HepG2 (cell line): Measurements from ENCODE around the gene SHQ1. TPM values are rescaled to one million over a fixed set of nuclear protein-coding genes. Genes with fewer than 3 reads are reported as not detected.

Experiments
- FIP1L1 ChIP-seq: fragments of 200-400 bp; formaldehyde crosslinking; IDR thresholded peaks from 2 replicates; pipeline ENCODE4 v1.6.1; 2018; ENCODE audit warnings: low read depth, mild to moderate bottlenecking, low read length, moderate library complexity, borderline replicate concordance; ENCODE audit not compliant: insufficient read depth
- FOXO4 ChIP-seq: sonication (generic); formaldehyde crosslinking; conservative IDR thresholded peaks from 2 replicates; pipeline ENCODE4 v1.8.1; 2023; ENCODE audit warnings: missing genetic modification reagents
- GABPA ChIP-seq, 2 experiments: IDR thresholded peaks; 2 replicates each; pipeline ENCODE4 v1.6.1; 2011 to 2016; ENCODE audit warnings: low read depth in 2 of 2, low read length in 1 of 2, missing biosample characterization in 1 of 2, missing genetic modification characterization in 1 of 2
- HNRNPL ChIP-seq: fragments of 200-400 bp; formaldehyde crosslinking; IDR thresholded peaks from 2 replicates; pipeline ENCODE4 v1.6.1; 2017; ENCODE audit warnings: mild to moderate bottlenecking, low read depth, low read length
- KAT7 ChIP-seq: IDR thresholded peaks from 2 replicates; pipeline ENCODE4 v1.6.1; 2018; ENCODE audit warnings: borderline replicate concordance, missing compliant biosample characterization
- LCORL ChIP-seq, 2 experiments: fragments of 450-650 bp in 1 of 2; sonication (generic) in 1 of 2; formaldehyde crosslinking in 1 of 2; IDR thresholded peaks; 2 replicates each; pipeline versions ENCODE4 v1.5.0 to v1.6.1; 2017 to 2020; ENCODE audit warnings: antibody characterized with exemption in 1 of 2, missing genetic modification reagents in 1 of 2
- MIER3 ChIP-seq: IDR thresholded peaks from 2 replicates; pipeline ENCODE4 v1.6.1; 2016; ENCODE audit warnings: missing compliant biosample characterization, borderline replicate concordance
- PHF20 ChIP-seq: sonication (generic); formaldehyde crosslinking; IDR thresholded peaks from 2 replicates; pipeline ENCODE4 v1.5.0; 2020; ENCODE audit warnings: mild to moderate bottlenecking, missing genetic modification reagents
- THYN1 ChIP-seq: sonication (generic); formaldehyde crosslinking; IDR thresholded peaks from 2 replicates; pipeline ENCODE4 v1.8.1; 2023; ENCODE audit warnings: low read depth, mild to moderate bottlenecking, moderate library complexity, missing genetic modification reagents, borderline replicate concordance
- ZBTB42 ChIP-seq: sonication (generic); formaldehyde crosslinking; IDR thresholded peaks from 2 replicates; pipeline ENCODE4 v1.5.0; 2020; ENCODE audit warnings: mild to moderate bottlenecking, missing genetic modification reagents
- ZKSCAN8 ChIP-seq: IDR thresholded peaks from 2 replicates; pipeline ENCODE4 v1.6.1; 2016; ENCODE audit warnings: borderline replicate concordance, missing genetic modification reagents, missing compliant biosample characterization
- ZNF143 ChIP-seq: sonication (generic); formaldehyde crosslinking; IDR thresholded peaks from 2 replicates; pipeline ENCODE4 v1.4.0; 2020; ENCODE audit warnings: missing genetic modification reagents
- ZNF224 ChIP-seq: sonication (generic); formaldehyde crosslinking; IDR thresholded peaks from 2 replicates; pipeline ENCODE4 v1.5.0; 2020; ENCODE audit warnings: mild to moderate bottlenecking, missing genetic modification reagents
- ZNF343 ChIP-seq: sonication (generic); formaldehyde crosslinking; IDR thresholded peaks from 2 replicates; pipeline ENCODE4 v1.4.0; 2020; ENCODE audit warnings: mild to moderate bottlenecking, missing genetic modification reagents
- ZNF468 ChIP-seq: sonication (generic); formaldehyde crosslinking; IDR thresholded peaks from 2 replicates; pipeline ENCODE4 v1.8.0; 2022; ENCODE audit warnings: mild to moderate bottlenecking, moderate library complexity, missing genetic modification reagents
- polyA plus RNA-seq, 8 experiments: library from polyadenylated mRNA; depleted of rRNA in 3 of 8; stranded (reverse) in 7 of 8; unstranded in 1 of 8; fragments of >200 nt; fragmentation: Illumina TruSeq in 4 of 8; extraction: Trizol in 4 of 8; gene quantifications; 2 replicates each; pipeline versions ENCODE4 v1.2.1 to v1.2.3, GENCODE V29; 2011 to 2016; ENCODE audit warnings: low read depth in 4 of 8, missing spikeins in 1 of 8, mixed read lengths in 1 of 8; ENCODE audit not compliant: insufficient read depth in 1 of 8
- total RNA-seq, 5 experiments: library from RNA; depleted of rRNA; stranded (reverse); fragments of >200 nt; fragmentation: Illumina TruSeq; extraction: Trizol; gene quantifications; 2 replicates each; pipeline ENCODE4 v1.2.3, GENCODE V29; 2016; ENCODE audit warnings: low read depth in 1 of 5
- TF ChIP-seq, protein P1 (sequence below): sonication (generic); formaldehyde crosslinking; IDR thresholded peaks from 2 replicates; pipeline ENCODE4 v1.8.1; 2023; ENCODE audit warnings: mild to moderate bottlenecking, missing genetic modification reagents
- TF ChIP-seq, protein P2 (sequence below), 2 experiments: sonication (generic) in 1 of 2; formaldehyde crosslinking in 1 of 2; IDR thresholded peaks; 2 replicates each; pipeline versions ENCODE4 v1.4.0 to v1.6.1; 2018 to 2020; ENCODE audit warnings: missing genetic modification reagents in 2 of 2, borderline replicate concordance in 1 of 2, low read depth in 1 of 2, mild to moderate bottlenecking in 1 of 2, missing biosample characterization in 1 of 2

Gene SHQ1
- total and polyA plus RNA-seq, 2 of the 13 experiments (the other 11 are each of a cell fraction or from before 2014, with no cell fraction given) = 5.5 to 20.3 TPM

- TF ChIP-seq GABPA (IDR thresholded peaks at IDR 0.05; ENCODE audit: low read depth, low read length) (peak; percentile 95), GABPA (CRISPR knock-in tag; IDR thresholded peaks at IDR 0.05; ENCODE audit: low read depth) (peak; percentile 97), ZNF468 (CRISPR knock-in tag) (no peak), MIER3 (peak; percentile 30; the same call in 1 of the 2 replicates), ZNF224 (CRISPR knock-in tag) (no peak), LCORL (IDR thresholded peaks at IDR 0.05) (no peak), LCORL (CRISPR knock-in tag; IDR thresholded peaks at IDR 0.05) (peak; percentile 85), KAT7 (peak; percentile 91), ZBTB42 (CRISPR knock-in tag) (no peak), HNRNPL (no peak), FIP1L1 (no peak), FOXO4 (0 out of 2 replicates have a peak, but pooled peaks have one; percentile 92), ZNF343 (peak; percentile 82; the same call in 1 of the 2 replicates), ZNF143 (CRISPR knock-in tag) (0 out of 2 replicates have a peak, but pooled peaks have one; percentile 43), THYN1 (0 out of 2 replicates have a peak, but pooled peaks have one; percentile 32), ZKSCAN8 (CRISPR knock-in tag) (no peak), PHF20 (CRISPR knock-in tag) (peak; percentile 91)
- TF ChIP-seq, protein P1, sequence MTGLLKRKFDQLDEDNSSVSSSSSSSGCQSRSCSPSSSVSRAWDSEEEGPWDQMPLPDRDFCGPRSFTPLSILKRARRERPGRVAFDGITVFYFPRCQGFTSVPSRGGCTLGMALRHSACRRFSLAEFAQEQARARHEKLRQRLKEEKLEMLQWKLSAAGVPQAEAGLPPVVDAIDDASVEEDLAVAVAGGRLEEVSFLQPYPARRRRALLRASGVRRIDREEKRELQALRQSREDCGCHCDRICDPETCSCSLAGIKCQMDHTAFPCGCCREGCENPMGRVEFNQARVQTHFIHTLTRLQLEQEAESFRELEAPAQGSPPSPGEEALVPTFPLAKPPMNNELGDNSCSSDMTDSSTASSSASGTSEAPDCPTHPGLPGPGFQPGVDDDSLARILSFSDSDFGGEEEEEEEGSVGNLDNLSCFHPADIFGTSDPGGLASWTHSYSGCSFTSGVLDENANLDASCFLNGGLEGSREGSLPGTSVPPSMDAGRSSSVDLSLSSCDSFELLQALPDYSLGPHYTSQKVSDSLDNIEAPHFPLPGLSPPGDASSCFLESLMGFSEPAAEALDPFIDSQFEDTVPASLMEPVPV (CRISPR knock-in tag) = peak; percentile 92
- TF ChIP-seq, protein P2, sequence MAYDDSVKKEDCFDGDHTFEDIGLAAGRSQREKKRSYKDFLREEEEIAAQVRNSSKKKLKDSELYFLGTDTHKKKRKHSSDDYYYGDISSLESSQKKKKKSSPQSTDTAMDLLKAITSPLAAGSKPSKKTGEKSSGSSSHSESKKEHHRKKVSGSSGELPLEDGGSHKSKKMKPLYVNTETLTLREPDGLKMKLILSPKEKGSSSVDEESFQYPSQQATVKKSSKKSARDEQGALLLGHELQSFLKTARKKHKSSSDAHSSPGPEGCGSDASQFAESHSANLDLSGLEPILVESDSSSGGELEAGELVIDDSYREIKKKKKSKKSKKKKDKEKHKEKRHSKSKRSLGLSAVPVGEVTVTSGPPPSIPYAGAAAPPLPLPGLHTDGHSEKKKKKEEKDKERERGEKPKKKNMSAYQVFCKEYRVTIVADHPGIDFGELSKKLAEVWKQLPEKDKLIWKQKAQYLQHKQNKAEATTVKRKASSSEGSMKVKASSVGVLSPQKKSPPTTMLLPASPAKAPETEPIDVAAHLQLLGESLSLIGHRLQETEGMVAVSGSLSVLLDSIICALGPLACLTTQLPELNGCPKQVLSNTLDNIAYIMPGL (CRISPR knock-in tag; IDR thresholded peaks at IDR 0.05; ENCODE audit: borderline replicate concordance in 1 of 2, low read depth in 1 of 2) = peak; percentile 72 to 76; a peak in 3 of 4 replicates
Observed at GRCh38 chr3:72847751-72848702, at the start of gene SHQ1 (continued).
